SJCRH30 (cell line): ENCODE results near the gene SOST. TPM values are rescaled to one million over a fixed set of nuclear protein-coding genes. Genes with fewer than 3 reads are reported as not detected.

ENCODE experiments used
- DNase-seq, 2 experiments: peaks; one replicate each; pipeline ENCODE4 v3.0.0-alpha.2; 2015 to 2020
- H3K27ac ChIP-seq: fragments of 250-450 bp; sonication (Bioruptor Pico); 2 replicates; pipeline ENCODE4 v1.5.1; 2020; ENCODE audit warnings: mild to moderate bottlenecking, moderate library complexity
- H3K27me3 ChIP-seq: fragments of 250-450 bp; sonication (Bioruptor Pico); 2 replicates; pipeline ENCODE4 v1.5.1; 2020; ENCODE audit warnings: mild to moderate bottlenecking, moderate library complexity
- H3K36me3 ChIP-seq: fragments of 250-450 bp; sonication (Bioruptor Pico); 2 replicates; pipeline ENCODE4 v1.5.1; 2020; ENCODE audit warnings: mild to moderate bottlenecking, moderate library complexity
- H3K4me1 ChIP-seq: fragments of 250-450 bp; sonication (Bioruptor Pico); 2 replicates; pipeline ENCODE4 v1.5.1; 2020; ENCODE audit warnings: mild to moderate bottlenecking, moderate library complexity
- H3K4me3 ChIP-seq: fragments of 250-450 bp; sonication (Bioruptor Pico); 2 replicates; pipeline ENCODE4 v1.5.1; 2020; ENCODE audit warnings: mild to moderate bottlenecking, moderate library complexity
- H3K9me3 ChIP-seq: fragments of 250-450 bp; sonication (Bioruptor Pico); replicated peaks from 2 replicates; pipeline ENCODE4 v1.5.1; 2020; ENCODE audit warnings: mild to moderate bottlenecking, moderate library complexity
- total RNA-seq: library from RNA; depleted of rRNA; stranded (reverse); fragments of >200 nt; shearing (Covaris generic); gene quantifications from 2 replicates; pipeline ENCODE4 v1.2.3, GENCODE V29; 2014; rRNA removed

The SOST gene
- total RNA-seq, 1 experiment from 2014 or later, result not detected

- Histone ChIP-seq H3K27me3 (peaks cover 23% of the 10 kb centered on the region), H3K36me3 (no peaks in the 10 kb centered on the region), H3K9me3 (no peaks in the 10 kb centered on the region), H3K27ac (no peak overlapping the region), H3K4me3 (no peak overlapping the region), H3K4me1 (0 out of 2 replicates have a peak, but pooled peaks cover 3% of the 10 kb centered on the region)
- no peak for DNase-seq
Measured at GRCh38 chr17:43717913-43718312, 40.7 kb downstream of the SOST start.

GRCh38 chr17:43714465-43715149 lies 44.0 kb downstream of the SOST start:
- H3K4me3 ChIP-seq, result no peak overlapping the region
- no peak overlapping the region for H3K27ac ChIP-seq
- H3K36me3 ChIP-seq, result no peaks in the 10 kb centered on the region
- 0 out of 2 replicates have a peak, but pooled peaks cover 3% of the 10 kb centered on the region for H3K4me1 ChIP-seq
- no peak for DNase-seq
- no peaks in the 10 kb centered on the region for H3K9me3 ChIP-seq
- peaks cover 23% of the 10 kb centered on the region for H3K27me3 ChIP-seq

GRCh38 chr17:43713494-43714162 lies 45.0 kb downstream of the SOST start:
- H3K27ac ChIP-seq, result no peak overlapping the region
- DNase-seq, result peak; percentile 20 to 30
- 0 out of 2 replicates have a peak, but pooled peaks cover 3% of the 10 kb centered on the region for H3K4me1 ChIP-seq
- H3K27me3 ChIP-seq, result peaks cover 16% of the 10 kb centered on the region
- peak overlapping the region; percentile 56 for H3K4me3 ChIP-seq
- no peaks in the 10 kb centered on the region for H3K36me3 ChIP-seq
- H3K9me3 ChIP-seq, result no peaks in the 10 kb centered on the region

GRCh38 chr17:43712397-43712796 lies 46.2 kb downstream of the SOST start:
- H3K27me3 ChIP-seq, result peaks cover 11% of the 10 kb centered on the region
- no peak overlapping the region for H3K27ac ChIP-seq
- H3K36me3 ChIP-seq, result no peaks in the 10 kb centered on the region
- DNase-seq, result no peak
- H3K9me3 ChIP-seq, result no peaks in the 10 kb centered on the region
- H3K4me3 ChIP-seq, result no peak overlapping the region
- H3K4me1 ChIP-seq, result 0 out of 2 replicates have a peak, but pooled peaks cover 3% of the 10 kb centered on the region

- 0 out of 2 replicates have a peak, but pooled peaks cover 3% of the 10 kb centered on the region for H3K4me1 ChIP-seq
- no peaks in the 10 kb centered on the region for H3K36me3 ChIP-seq
- H3K9me3 ChIP-seq, result no peaks in the 10 kb centered on the region
- H3K27me3 ChIP-seq, result 0 out of 2 replicates have a peak, but pooled peaks cover 5% of the 10 kb centered on the region
- no peak for DNase-seq
- no peak overlapping the region for H3K4me3 ChIP-seq
- no peak overlapping the region for H3K27ac ChIP-seq
Measured at GRCh38 chr17:43710101-43710500, 48.5 kb downstream of the SOST start.

- Histone ChIP-seq H3K4me1 (0 out of 2 replicates have a peak, but pooled peaks cover 2% of the 10 kb centered on the region), H3K27ac (no peak overlapping the region), H3K36me3 (no peaks in the 10 kb centered on the region), H3K9me3 (no peaks in the 10 kb centered on the region), H3K27me3 (no peaks in the 10 kb centered on the region), H3K4me3 (no peak overlapping the region)
- no peak for DNase-seq
Measured at GRCh38 chr17:43709210-43709609, 49.4 kb downstream of the SOST start.

- no peaks in the 10 kb centered on the region for H3K27me3 ChIP-seq
- H3K4me3 ChIP-seq, result no peak overlapping the region
- H3K36me3 ChIP-seq, result no peaks in the 10 kb centered on the region
- no peaks in the 10 kb centered on the region for H3K4me1 ChIP-seq
- DNase-seq, result no peak
- no peaks in the 10 kb centered on the region for H3K9me3 ChIP-seq
- no peak overlapping the region for H3K27ac ChIP-seq
Measured at GRCh38 chr17:43707184-43707583, 51.4 kb downstream of the SOST start.

GRCh38 chr17:43706235-43706634 lies 52.4 kb downstream of the SOST start:
- Histone ChIP-seq H3K27me3 (no peaks in the 10 kb centered on the region), H3K4me1 (peaks cover 5% of the 10 kb centered on the region), H3K36me3 (no peaks in the 10 kb centered on the region), H3K27ac (no peak overlapping the region), H3K9me3 (no peaks in the 10 kb centered on the region), H3K4me3 (no peak overlapping the region)
- DNase-seq, result no peak

Other genes with a start within 250 kb of the SOST start
- gene ETV4, start 212.5 kb downstream of the SOST start, total RNA-seq, result 70.0 and 70.4 TPM in 2 replicates
- gene MEOX1, start 96.9 kb downstream of the SOST start, total RNA-seq, result 44.6 and 44.7 TPM in 2 replicates
- gene DUSP3, start 20.2 kb upstream of the SOST start, total RNA-seq, result 33.9 and 35.5 TPM in 2 replicates
- gene CFAP97D1, start 21.6 kb upstream of the SOST start, total RNA-seq, result not detected in 2 replicates
- 6.6 and 11.3 TPM in 2 replicates for gene MPP3, start 74.4 kb upstream of the SOST start, total RNA-seq
- gene CD300LG, start 88.4 kb upstream of the SOST start, total RNA-seq, result not detected in 2 replicates
- gene MPP2, start 148.7 kb upstream of the SOST start, total RNA-seq, result 16.3 and 17.4 TPM in 2 replicates
- not detected in 2 replicates for gene PPY, start 183.7 kb upstream of the SOST start, total RNA-seq
- gene PYY, start 195.1 kb upstream of the SOST start, total RNA-seq, result not detected in 2 replicates
- 1.9 and 2.4 TPM in 2 replicates for gene NAGS, start 245.8 kb upstream of the SOST start, total RNA-seq